ENCODE data around the gene SAP130.

SAP130 gene

GRCh38 chr2:127906206-127906926 is 121.5 kb downstream of the SAP130 start:
- TF ChIP-seq EZH2phosphoT487 (IDR thresholded peaks at IDR 0.05; ENCODE audit: low read length) (no peak), CTCF (IDR thresholded peaks at IDR 0.05; ENCODE audit: low read length) (no peak), EZH2 (optimal IDR thresholded peaks at IDR 0.05; ENCODE audit: low read depth, low read length) (no peak)
- Histone ChIP-seq H3K9me3 (replicated peaks; ENCODE audit: insufficient read depth, low read length) (no peaks in the 10 kb centered on the region), H2AFZ (ENCODE audit: low read length) (no peak overlapping the region), H4K20me1 (ENCODE audit: insufficient read depth, low read length) (no peaks in the 10 kb centered on the region), H3K4me1 (ENCODE audit: low read length) (no peaks in the 10 kb centered on the region), H3K9ac (ENCODE audit: low read length) (no peak overlapping the region), H3K36me3 (replicated peaks; ENCODE audit: insufficient read depth, low read length) (no peaks in the 10 kb centered on the region), H3K27me3 (replicated peaks; ENCODE audit: insufficient read depth, low read length) (no peaks in the 10 kb centered on the region), H3K9me2 (replicated peaks; ENCODE audit: insufficient read depth, low read length) (no peaks in the 10 kb centered on the region), H3K27ac (ENCODE audit: low read length) (no peak overlapping the region), H3K79me2 (ENCODE audit: low read length) (no peaks in the 10 kb centered on the region), H3K4me3 (ENCODE audit: low read length) (no peak overlapping the region), H3K4me2 (ENCODE audit: low read depth, low read length) (no peak overlapping the region), H3F3A (ENCODE audit: insufficient read depth, low read length) (no peaks in the 10 kb centered on the region)
- DNase-seq: no peak

GRCh38 chr2:127901339-127902056 is 126.4 kb downstream of the SAP130 start:
- H3K27me3 ChIP-seq (replicated peaks; ENCODE audit: insufficient read depth, low read length): no peaks in the 10 kb centered on the region

GRCh38 chr2:127897531-127898211 is 130.2 kb downstream of the SAP130 start:
- H3K27ac ChIP-seq (ENCODE audit: low read length): no peak overlapping the region
- no peaks in the 10 kb centered on the region for H4K20me1 ChIP-seq (ENCODE audit: insufficient read depth, low read length)
- no peak for TF ChIP-seq EZH2 (optimal IDR thresholded peaks at IDR 0.05; ENCODE audit: low read depth, low read length)
- no peak for TF ChIP-seq EZH2phosphoT487 (IDR thresholded peaks at IDR 0.05; ENCODE audit: low read length)
- no peak for TF ChIP-seq CTCF (IDR thresholded peaks at IDR 0.05; ENCODE audit: low read length)
- DNase-seq: no peak
- no peaks in the 10 kb centered on the region for H3K4me1 ChIP-seq (ENCODE audit: low read length)
- H3K9me2 ChIP-seq (replicated peaks; ENCODE audit: insufficient read depth, low read length): no peaks in the 10 kb centered on the region
- H3K9ac ChIP-seq (ENCODE audit: low read length): no peak overlapping the region
- no peaks in the 10 kb centered on the region for H3F3A ChIP-seq (ENCODE audit: insufficient read depth, low read length)
- H3K27me3 ChIP-seq (replicated peaks; ENCODE audit: insufficient read depth, low read length): no peaks in the 10 kb centered on the region
- no peaks in the 10 kb centered on the region for H3K36me3 ChIP-seq (replicated peaks; ENCODE audit: insufficient read depth, low read length)
- no peaks in the 10 kb centered on the region for H3K9me3 ChIP-seq (replicated peaks; ENCODE audit: insufficient read depth, low read length)
- H2AFZ ChIP-seq (ENCODE audit: low read length): no peak overlapping the region
- no peak overlapping the region for H3K4me3 ChIP-seq (ENCODE audit: low read length)
- H3K79me2 ChIP-seq (ENCODE audit: low read length): no peaks in the 10 kb centered on the region
- no peak overlapping the region for H3K4me2 ChIP-seq (ENCODE audit: low read depth, low read length)

More at GRCh38 chr2:127901339-127902056, 126.4 kb downstream of the SAP130 start:
- Histone ChIP-seq H3K36me3 (replicated peaks; ENCODE audit: insufficient read depth, low read length) (no peaks in the 10 kb centered on the region), H4K20me1 (ENCODE audit: insufficient read depth, low read length) (no peaks in the 10 kb centered on the region), H3K9me2 (replicated peaks; ENCODE audit: insufficient read depth, low read length) (no peaks in the 10 kb centered on the region), H3K4me2 (ENCODE audit: low read depth, low read length) (no peak overlapping the region), H3K4me3 (ENCODE audit: low read length) (no peak overlapping the region), H3K27ac (ENCODE audit: low read length) (no peak overlapping the region), H3K9ac (ENCODE audit: low read length) (no peak overlapping the region), H3K4me1 (ENCODE audit: low read length) (no peaks in the 10 kb centered on the region), H3F3A (ENCODE audit: insufficient read depth, low read length) (no peaks in the 10 kb centered on the region), H3K79me2 (ENCODE audit: low read length) (no peaks in the 10 kb centered on the region), H3K9me3 (replicated peaks; ENCODE audit: insufficient read depth, low read length) (no peaks in the 10 kb centered on the region), H2AFZ (ENCODE audit: low read length) (no peak overlapping the region)
- TF ChIP-seq CTCF (IDR thresholded peaks at IDR 0.05; ENCODE audit: low read length) (no peak), EZH2phosphoT487 (IDR thresholded peaks at IDR 0.05; ENCODE audit: low read length) (no peak), EZH2 (optimal IDR thresholded peaks at IDR 0.05; ENCODE audit: low read depth, low read length) (no peak)
- no peak for DNase-seq

Data from MM.1S (cell line).